GM18507 (cell line): ENCODE results near the gene CXCL17.

Source experiments
- DNase-seq: peaks from one replicate; pipeline ENCODE4 v3.0.0; 2011; ENCODE audit warnings: low read depth; ENCODE audit not compliant: insufficient read length; ENCODE audit errors: extremely low spot score
- FAIRE-seq: peaks from 2 replicates; lab custom pipeline; 2011; peaks lifted over from hg19 to GRCh38; lab: Jason Lieb, UNC

CXCL17 gene

GRCh38 chr19:42406111-42406510 is 36.6 kb downstream of the CXCL17 start:
- no peak for FAIRE-seq
- no peak for DNase-seq

- DNase-seq (no peak), FAIRE-seq (no peak)
Observed at GRCh38 chr19:42403586-42403985, 39.2 kb downstream of the CXCL17 start.

- FAIRE-seq = no peak
- no peak for DNase-seq
Observed at GRCh38 chr19:42402376-42403116, 40.2 kb downstream of the CXCL17 start.

- no peak for DNase-seq
Observed at GRCh38 chr19:42401365-42402303, 41.1 kb downstream of the CXCL17 start.

DNA sequence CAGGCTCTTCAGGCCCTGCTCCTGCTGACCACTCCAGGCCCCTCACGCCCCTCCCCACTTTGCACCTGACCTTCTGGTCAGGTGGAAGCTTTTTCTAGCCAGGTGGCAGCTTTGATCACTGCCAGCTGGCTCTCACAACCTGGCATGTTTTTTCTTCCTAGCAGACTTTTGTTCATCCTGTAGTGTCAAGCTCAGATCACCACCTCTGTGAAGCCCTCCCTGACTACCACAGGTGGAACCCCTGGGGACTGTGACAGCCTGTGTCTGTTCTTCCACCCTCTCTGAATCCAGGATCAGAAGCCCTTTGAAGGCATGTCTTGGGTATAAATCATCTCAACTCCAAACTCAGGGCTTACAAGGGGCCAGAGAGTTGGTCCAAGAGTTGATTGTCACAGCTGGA is 42.3 kb downstream of the CXCL17 start:
- FAIRE-seq (no peak), DNase-seq (no peak)

More at GRCh38 chr19:42401365-42402303, 41.1 kb downstream of the CXCL17 start:
- peak; percentile 80 for FAIRE-seq

DNA sequence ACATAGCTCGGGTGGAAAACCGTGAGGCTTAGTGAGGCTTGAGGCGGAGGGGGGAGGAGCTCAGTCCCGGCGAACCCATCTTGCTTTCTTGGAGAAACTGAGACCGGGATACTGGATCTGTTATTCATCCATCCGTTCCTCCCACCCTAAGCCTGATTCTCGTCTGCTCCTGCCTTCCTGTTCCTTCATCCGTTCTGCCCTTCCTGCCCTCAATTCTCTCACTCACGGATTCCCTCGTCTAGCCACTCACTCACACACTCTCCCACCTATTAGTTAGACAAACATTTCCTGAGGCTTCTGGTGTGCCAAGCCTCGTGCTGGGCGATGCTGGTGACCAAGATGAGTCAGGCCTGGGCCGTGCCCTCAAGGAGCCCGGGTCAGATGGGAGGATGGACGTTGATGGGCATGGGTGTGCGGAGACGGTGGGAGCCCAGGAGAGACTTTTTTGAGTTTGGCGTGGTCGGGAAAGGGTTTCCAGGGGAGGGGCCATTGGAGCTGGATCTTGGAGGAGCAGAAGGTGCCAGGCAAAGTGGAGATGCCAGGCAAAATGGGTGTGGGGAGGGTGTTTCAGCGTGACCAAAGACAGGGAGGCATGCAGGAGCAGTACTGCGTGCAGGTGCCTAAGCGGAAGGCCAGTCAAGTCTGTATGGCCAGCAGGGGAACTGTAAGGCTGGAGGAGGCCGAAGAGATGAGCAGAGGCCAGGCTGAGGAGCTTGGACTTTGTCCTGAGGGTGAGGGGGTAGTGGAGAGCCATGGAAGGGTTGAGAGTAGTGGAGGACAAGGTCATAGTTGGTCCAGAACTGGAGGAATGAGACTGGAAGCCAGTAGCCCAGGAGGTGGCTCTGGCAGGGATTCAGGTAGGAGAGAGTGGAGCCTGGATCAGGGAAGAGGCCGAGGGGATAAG is 45.2 kb downstream of the CXCL17 start:
- FAIRE-seq = no peak
- DNase-seq = no peak

DNA sequence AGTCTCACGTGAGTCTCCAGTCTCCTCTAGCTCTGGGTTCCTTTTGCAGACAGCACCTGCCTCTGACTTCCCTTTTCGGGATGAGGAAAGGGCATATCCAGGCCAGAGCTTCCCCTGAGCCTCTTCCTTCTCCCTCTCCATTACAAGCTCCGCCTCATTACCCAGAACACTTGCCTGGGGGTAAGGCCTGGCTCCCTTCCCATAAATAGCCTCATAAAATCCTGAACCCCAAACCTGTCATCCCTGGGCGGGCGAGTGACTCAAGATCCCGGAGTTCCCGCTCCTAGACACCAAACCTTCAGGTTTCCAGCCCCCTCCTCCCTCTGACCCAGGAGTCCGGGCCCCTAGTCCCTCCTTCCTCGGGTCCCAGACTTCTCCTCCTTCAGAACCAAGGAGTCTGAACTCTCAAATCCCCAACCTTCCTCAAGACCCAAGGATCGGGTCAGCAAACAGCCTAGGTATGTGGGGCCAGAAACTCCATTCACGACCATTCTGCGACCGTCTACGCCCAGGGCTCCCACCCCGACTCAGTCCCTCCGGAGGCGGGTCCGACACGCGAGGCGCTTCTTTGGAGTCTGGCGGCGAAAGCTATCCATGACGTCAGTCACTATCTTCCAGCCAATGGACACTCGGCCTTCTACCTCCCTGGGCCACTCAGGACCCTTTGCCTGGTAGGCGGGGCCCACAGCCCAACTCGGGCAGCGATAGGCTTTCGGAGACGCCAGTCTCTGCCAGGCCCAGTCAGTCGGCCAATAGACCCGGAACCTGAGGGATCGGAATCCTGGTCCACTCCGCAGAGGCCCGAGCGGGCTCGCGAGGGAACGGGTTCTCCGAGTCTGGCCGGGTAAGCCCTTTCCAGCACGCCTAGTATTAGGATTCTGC is 46.1 kb downstream of the CXCL17 start:
- DNase-seq (peak; percentile 100), FAIRE-seq (peak; percentile 99)

DNA sequence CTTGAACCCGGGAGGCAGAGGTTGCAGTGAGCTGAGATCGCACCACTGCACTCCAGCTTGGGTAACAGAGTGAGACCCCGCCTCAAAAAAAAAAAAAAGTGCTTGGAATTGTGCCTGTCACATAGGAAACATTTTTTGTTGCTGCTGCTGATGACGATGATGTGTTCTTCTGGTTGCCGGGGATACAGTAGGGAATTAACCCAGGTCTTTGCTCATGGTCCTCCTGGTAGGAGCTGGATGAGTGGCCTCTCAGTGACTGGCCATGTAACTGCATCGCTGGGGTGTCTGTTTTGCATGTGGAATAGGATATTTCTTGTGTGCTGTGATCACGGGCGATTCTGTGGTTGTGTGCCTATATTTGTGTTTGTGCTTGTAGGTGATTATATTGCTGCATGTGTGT is 48.0 kb downstream of the CXCL17 start:
- FAIRE-seq (no peak), DNase-seq (no peak)

DNA sequence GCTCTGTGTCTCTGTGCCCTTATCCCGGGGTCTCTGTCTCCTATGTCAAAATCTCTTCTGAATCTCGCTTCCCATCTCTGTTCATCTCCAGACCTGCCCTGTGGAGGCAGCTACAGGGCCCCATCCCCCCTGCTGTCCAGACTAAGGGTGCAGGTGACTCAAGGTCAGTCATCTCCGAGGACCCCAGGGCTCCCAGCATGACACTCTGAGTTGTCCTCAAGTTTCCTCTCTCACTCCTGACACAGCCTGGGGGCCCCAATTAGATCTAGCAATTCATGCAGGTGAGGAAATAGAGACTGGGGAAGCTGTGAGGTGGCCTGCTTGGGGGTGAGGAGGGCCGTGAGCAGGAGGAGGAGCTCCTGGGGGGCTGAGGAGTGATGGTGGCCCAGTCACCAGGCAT is 50.6 kb downstream of the CXCL17 start:
- no peak for DNase-seq
- no peak for FAIRE-seq

DNA sequence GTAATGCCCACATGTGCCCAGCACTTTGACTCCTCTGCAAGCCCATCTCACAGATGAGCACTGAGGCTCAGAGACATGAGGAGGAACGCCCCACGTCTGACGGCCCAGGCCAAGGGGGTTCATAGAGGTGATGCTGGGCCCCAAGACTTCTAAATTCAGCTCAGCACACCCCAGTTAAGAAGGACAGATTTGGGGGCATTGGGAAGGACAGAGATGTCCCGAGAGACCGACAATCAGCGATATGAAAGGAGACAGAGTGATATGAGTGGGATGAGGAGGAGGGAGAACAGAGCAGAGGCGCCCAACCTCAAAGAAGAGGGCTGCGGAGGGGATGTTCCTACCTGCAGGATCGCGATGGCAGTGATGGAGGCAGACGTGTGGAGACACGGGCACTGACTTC is 52.8 kb downstream of the CXCL17 start, which contains the start of gene CNFN:
Gene CNFN, minus strand, starts transcription at position 399 of the 400 bp plus-strand sequence. CDS start 1,260 bp downstream, outside the sequence.
- FAIRE-seq (no peak), DNase-seq (no peak)

GRCh38 chr19:42388851-42389489 is 53.8 kb downstream of the CXCL17 start:
- no peak for DNase-seq

GRCh38 chr19:42386974-42387707 is 55.6 kb downstream of the CXCL17 start:
- FAIRE-seq = peak; percentile 42
- DNase-seq = no peak

More at GRCh38 chr19:42388851-42389489, 53.8 kb downstream of the CXCL17 start:
- no peak for FAIRE-seq

DNA sequence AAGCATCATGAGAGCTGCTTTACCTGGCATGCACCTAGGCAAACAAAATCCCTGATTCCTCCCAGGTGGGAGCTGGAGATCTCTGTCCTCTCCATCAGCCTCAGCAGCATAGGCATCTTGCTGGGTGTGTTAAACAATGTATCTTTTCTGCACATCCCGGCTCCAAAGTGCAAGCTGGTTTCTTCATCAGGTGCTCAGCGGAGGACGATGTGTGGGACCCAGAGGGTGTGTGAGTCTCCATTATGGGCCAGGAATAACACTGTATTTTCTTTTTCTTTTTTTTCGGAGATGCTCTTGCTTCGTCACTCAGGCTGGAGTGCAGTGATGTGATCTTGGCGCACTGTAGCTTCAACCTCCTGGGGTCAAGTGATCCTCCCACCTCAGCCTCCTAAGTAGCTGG is 62.6 kb downstream of the CXCL17 start:
- DNase-seq (no peak), FAIRE-seq (no peak)
